Measurements from ENCODE around the gene NCOA7. TPM values are rescaled to one million over a fixed set of nuclear protein-coding genes. Genes with fewer than 3 reads are reported as not detected.
"Not testable (repeated sequence)": the region's sequence is repeated elsewhere in the genome, so short reads cannot be mapped to it uniquely, and the experiment has no call there.

The NCOA7 gene
- total RNA-seq, 1 donor from 2014 or later = 33.4 TPM

DNA sequence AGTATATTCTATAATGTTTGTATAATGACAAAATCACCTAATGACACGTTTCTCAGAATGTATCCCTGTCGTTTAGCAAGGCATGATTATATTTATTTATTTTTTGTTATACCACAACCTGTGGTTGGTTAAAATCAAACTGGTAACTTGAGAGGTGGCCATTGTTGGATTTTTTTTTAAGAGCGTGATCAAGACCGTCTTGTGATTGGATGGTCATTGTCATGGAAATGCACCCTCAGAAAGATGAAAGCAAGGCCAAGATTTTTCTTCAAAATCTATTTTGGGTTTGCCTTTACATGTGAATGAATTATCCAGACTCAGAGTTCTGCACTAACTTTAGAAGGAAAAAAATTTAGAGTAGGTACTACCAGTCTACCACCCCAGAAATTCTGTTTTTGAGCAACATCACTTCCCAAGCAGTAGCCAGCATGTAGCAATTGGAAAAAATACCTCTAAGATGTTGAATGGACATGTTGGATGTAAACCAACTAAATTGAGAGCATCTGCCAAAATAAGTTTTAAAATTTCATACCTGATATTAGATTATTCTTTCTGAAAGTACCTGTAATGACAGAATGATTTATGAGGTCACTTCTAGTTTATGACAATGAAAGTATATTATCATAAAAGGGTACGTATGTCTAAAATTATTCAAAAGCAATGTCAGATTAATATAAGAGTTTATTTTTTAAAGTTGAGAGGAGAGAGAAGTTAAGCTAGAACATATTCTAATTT lies 50.8 kb downstream of the NCOA7 start:
- DNase-seq (no peak), ATAC-seq (ENCODE audit: low read depth) (no peak)
- H3K4me1 Mint-ChIP-seq = peaks cover 9% of the 10 kb centered on the region
- no peaks in the 10 kb centered on the region for H3K9me3 Mint-ChIP-seq
- ChIA-PET CTCF (no interaction called here), POLR2A (no interaction called here)
- peaks cover 6% of the 10 kb centered on the region for H3K36me3 Mint-ChIP-seq (ENCODE audit: low read depth)
- intact Hi-C loops (cut with micrococcal nuclease) = loop anchor here (2.0 kb wide), 2 partner anchors 17 to 19 kb away; no protein-coding TSS in a partner anchor
- no peaks in the 10 kb centered on the region for H3K27me3 Mint-ChIP-seq
- no peak overlapping the region for H3K27ac Mint-ChIP-seq
- no peak overlapping the region for H3K4me3 Mint-ChIP-seq
- TF ChIP-seq, protein P1, sequence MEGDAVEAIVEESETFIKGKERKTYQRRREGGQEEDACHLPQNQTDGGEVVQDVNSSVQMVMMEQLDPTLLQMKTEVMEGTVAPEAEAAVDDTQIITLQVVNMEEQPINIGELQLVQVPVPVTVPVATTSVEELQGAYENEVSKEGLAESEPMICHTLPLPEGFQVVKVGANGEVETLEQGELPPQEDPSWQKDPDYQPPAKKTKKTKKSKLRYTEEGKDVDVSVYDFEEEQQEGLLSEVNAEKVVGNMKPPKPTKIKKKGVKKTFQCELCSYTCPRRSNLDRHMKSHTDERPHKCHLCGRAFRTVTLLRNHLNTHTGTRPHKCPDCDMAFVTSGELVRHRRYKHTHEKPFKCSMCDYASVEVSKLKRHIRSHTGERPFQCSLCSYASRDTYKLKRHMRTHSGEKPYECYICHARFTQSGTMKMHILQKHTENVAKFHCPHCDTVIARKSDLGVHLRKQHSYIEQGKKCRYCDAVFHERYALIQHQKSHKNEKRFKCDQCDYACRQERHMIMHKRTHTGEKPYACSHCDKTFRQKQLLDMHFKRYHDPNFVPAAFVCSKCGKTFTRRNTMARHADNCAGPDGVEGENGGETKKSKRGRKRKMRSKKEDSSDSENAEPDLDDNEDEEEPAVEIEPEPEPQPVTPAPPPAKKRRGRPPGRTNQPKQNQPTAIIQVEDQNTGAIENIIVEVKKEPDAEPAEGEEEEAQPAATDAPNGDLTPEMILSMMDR (IDR thresholded peaks at IDR 0.05) = no peak

GRCh38 chr6:125842091-125842626 lies 51.4 kb downstream of the NCOA7 start:
- no peak for DNase-seq
- no peak overlapping the region for H3K27ac Mint-ChIP-seq
- H3K27me3 Mint-ChIP-seq = no peaks in the 10 kb centered on the region
- no peak overlapping the region for H3K4me3 Mint-ChIP-seq
- intact Hi-C loops (cut with micrococcal nuclease) = no loop called here
- peaks cover 9% of the 10 kb centered on the region for H3K4me1 Mint-ChIP-seq
- peaks cover 6% of the 10 kb centered on the region for H3K36me3 Mint-ChIP-seq (ENCODE audit: low read depth)
- ChIA-PET POLR2A (no interaction called here), CTCF (no interaction called here)
- TF ChIP-seq, protein P1 (IDR thresholded peaks at IDR 0.05) = no peak
- no peaks in the 10 kb centered on the region for H3K9me3 Mint-ChIP-seq
- ATAC-seq (ENCODE audit: low read depth) = no peak

DNA sequence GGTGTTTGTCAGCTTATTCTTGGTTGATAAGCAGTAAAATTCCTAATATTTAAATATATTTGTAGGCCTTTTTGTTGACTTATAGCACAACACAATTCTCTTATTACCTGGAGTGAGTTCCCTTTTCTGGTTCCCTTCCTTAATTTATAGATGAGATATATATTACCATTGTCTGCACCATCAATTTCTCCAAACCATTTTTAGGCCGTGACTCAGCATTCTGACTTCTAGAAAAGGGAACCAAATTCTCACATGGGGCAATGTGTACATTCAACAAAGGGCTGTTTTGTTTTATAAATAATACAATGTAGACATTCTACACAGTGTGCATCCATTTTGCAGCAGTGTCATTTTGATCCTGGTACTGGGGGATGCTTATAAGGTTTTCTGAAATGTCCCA lies 52.8 kb downstream of the NCOA7 start:
- DNase-seq = no peak
- no peak for ATAC-seq (ENCODE audit: low read depth)
- Mint-ChIP-seq H3K36me3 (ENCODE audit: low read depth) (peaks cover 13% of the 10 kb centered on the region), H3K27me3 (no peaks in the 10 kb centered on the region), H3K9me3 (no peaks in the 10 kb centered on the region), H3K27ac (no peak overlapping the region), H3K4me3 (no peak overlapping the region), H3K4me1 (peaks cover 7% of the 10 kb centered on the region)
- TF ChIP-seq, protein P1 (IDR thresholded peaks at IDR 0.05) = no peak
- POLR2A ChIA-PET = no interaction called here
- CTCF ChIA-PET = no interaction called here
- intact Hi-C loops (cut with micrococcal nuclease) = no loop called here

- no peak overlapping the region for H3K27ac Mint-ChIP-seq
- ChIA-PET CTCF (no interaction called here), POLR2A (no interaction called here)
- peaks cover 11% of the 10 kb centered on the region for H3K36me3 Mint-ChIP-seq (ENCODE audit: low read depth)
- intact Hi-C loops (cut with micrococcal nuclease) = no loop called here
- no peak overlapping the region for H3K4me3 Mint-ChIP-seq
- H3K27me3 Mint-ChIP-seq = no peaks in the 10 kb centered on the region
- DNase-seq (no peak), ATAC-seq (ENCODE audit: low read depth) (no peak)
- H3K9me3 Mint-ChIP-seq = no peaks in the 10 kb centered on the region
- TF ChIP-seq, protein P1 (IDR thresholded peaks at IDR 0.05) = no peak
- peaks cover 3% of the 10 kb centered on the region for H3K4me1 Mint-ChIP-seq
Measured at GRCh38 chr6:125844989-125845388, 54.2 kb downstream of the NCOA7 start.

DNA sequence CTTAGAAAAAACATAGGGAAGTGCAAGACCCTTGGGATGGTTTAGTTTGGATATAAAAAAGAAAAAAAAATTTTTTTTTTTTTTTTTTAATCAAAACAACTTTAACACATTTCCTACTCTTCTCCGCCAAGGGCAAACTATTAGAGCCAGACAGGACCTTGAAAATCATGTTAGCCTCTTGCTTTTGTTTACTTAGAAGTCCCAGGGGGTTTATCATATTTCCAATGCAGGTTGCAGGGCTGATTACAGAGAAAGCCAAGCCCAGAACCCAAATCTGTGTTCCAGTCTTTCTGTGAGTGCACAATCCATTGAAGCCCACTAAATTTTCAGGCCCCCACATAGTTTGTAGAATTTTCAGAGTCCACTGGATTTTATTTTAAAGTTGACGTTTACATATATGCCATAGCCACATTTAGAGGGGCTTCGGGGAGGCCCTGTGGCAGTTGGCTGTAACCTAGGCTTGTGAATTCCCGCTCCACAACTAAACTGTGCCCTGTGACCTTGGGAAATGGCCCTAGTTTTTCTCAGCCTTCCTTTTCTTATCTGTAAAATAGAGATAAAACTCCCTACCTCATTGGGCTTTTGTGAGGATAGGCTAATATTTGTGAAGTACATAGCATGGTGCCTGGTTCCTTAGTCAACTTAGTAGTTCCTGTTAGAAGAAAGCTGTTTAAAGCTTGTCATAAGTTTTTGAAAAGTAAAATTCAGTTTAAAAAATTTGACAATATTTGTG lies 55.7 kb downstream of the NCOA7 start:
- H3K36me3 Mint-ChIP-seq (ENCODE audit: low read depth) = peaks cover 11% of the 10 kb centered on the region
- no peak overlapping the region for H3K27ac Mint-ChIP-seq
- H3K27me3 Mint-ChIP-seq = no peaks in the 10 kb centered on the region
- intact Hi-C loops (cut with micrococcal nuclease) = no loop called here
- peaks cover 3% of the 10 kb centered on the region for H3K4me1 Mint-ChIP-seq
- CTCF ChIA-PET = no interaction called here
- no peak for DNase-seq
- ATAC-seq (ENCODE audit: low read depth) = no peak
- TF ChIP-seq, protein P1 (IDR thresholded peaks at IDR 0.05) = no peak
- no peak overlapping the region for H3K4me3 Mint-ChIP-seq
- no peaks in the 10 kb centered on the region for H3K9me3 Mint-ChIP-seq
- POLR2A ChIA-PET = no interaction called here

GRCh38 chr6:125848286-125848685 lies 57.5 kb downstream of the NCOA7 start:
- Mint-ChIP-seq H3K36me3 (ENCODE audit: low read depth) (peaks cover 13% of the 10 kb centered on the region), H3K4me1 (peaks cover 12% of the 10 kb centered on the region)
- CTCF ChIA-PET = interaction anchor here (1.3 kb wide), 1 partner anchor 10 kb away, joined by 3 read pairs; no protein-coding TSS in a partner anchor
- intact Hi-C loops (cut with micrococcal nuclease); ATAC-seq (ENCODE audit: low read depth); H3K4me3 Mint-ChIP-seq; POLR2A ChIA-PET; H3K9me3 Mint-ChIP-seq; H3K27me3 Mint-ChIP-seq; H3K27ac Mint-ChIP-seq; DNase-seq: not testable (repeated sequence)

Measured in activated B cell treated with CpG ODN at 0.5 μM for 24 hours (primary cell).